AG10803 (cell line): Measurements from ENCODE around the gene ARL15.

ENCODE experiments used
- DNase-seq: peaks from one replicate; pipeline ENCODE4 v3.0.0; 2010; ENCODE audit warnings: low read depth
- H3K4me3 ChIP-seq: 2 replicates; pipeline ENCODE4 v1.5.1; 2011; ENCODE audit warnings: mild to moderate bottlenecking, low read length, control low read depth
- CTCF ChIP-seq: conservative IDR thresholded peaks from 2 replicates; pipeline ENCODE4 v1.5.1; 2011; ENCODE audit warnings: mild to moderate bottlenecking, low read length, control low read depth, inconsistent platforms

The ARL15 gene

GRCh38 chr5:54312499-54312898, 2.1 kb upstream of the ARL15 start:
- TF ChIP-seq CTCF, result no peak
- H3K4me3 ChIP-seq, result no peak overlapping the region
- DNase-seq, result no peak

GRCh38 chr5:54311176-54311677, 854 bp upstream of the ARL15 start:
- no peak for TF ChIP-seq CTCF
- H3K4me3 ChIP-seq, result peak overlapping the region; percentile 87
- DNase-seq, result no peak

GRCh38 chr5:54309691-54310432, 511 bp downstream of the ARL15 start:
- TF ChIP-seq CTCF, result no peak
- DNase-seq, result no peak
- H3K4me3 ChIP-seq, result peak overlapping the region; percentile 87

GRCh38 chr5:54309276-54309675, 1.1 kb downstream of the ARL15 start:
- DNase-seq, result no peak
- H3K4me3 ChIP-seq, result peak overlapping the region; percentile 87
- no peak for TF ChIP-seq CTCF

GRCh38 chr5:54307583-54307982, 2.8 kb downstream of the ARL15 start:
- TF ChIP-seq CTCF, result no peak
- no peak overlapping the region for H3K4me3 ChIP-seq
- DNase-seq, result no peak

GRCh38 chr5:54306893-54307292, 3.5 kb downstream of the ARL15 start:
- TF ChIP-seq CTCF, result no peak
- DNase-seq, result no peak
- H3K4me3 ChIP-seq, result no peak overlapping the region

GRCh38 chr5:54305737-54306136, 4.6 kb downstream of the ARL15 start:
- TF ChIP-seq CTCF, result no peak
- H3K4me3 ChIP-seq, result no peak overlapping the region
- DNase-seq, result no peak
